Brain pericyte (primary cell): Measurements from ENCODE around the gene FADS6.
"Not testable (repeated sequence)": the region's sequence is repeated elsewhere in the genome, so short reads cannot be mapped to it uniquely, and the experiment has no call there.

Source experiments
- DNase-seq: peaks from one replicate; pipeline ENCODE4 v3.0.0-alpha.2; 2012; ENCODE audit warnings: low read depth, low spot score

The FADS6 gene

GRCh38 chr17:74921026-74921681 lies 27.7 kb upstream of the FADS6 start:
- DNase-seq = no peak

DNA sequence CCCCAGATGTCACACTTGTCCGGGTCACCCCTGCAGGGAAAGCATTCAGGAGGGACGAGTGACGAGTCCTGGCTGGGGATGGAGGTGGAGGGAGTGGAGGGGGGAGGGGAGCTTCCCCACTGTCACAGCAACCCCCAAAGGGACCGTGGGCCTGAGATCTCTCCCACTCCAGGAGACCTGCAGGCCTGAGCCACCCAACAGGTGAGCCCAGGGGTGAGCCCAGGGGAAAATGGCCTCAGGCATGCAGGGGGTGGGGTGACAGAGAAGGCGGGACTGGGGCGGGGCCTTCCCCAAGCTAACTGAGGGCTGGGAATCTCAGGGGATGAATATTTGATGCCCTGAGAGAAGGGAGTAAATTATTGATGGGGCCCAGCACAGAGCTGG lies 27.2 kb upstream of the FADS6 start:
- DNase-seq = no peak

GRCh38 chr17:74920306-74920620 lies 26.8 kb upstream of the FADS6 start:
- DNase-seq = no peak

GRCh38 chr17:74919440-74920305 lies 26.2 kb upstream of the FADS6 start:
- no peak for DNase-seq

DNA sequence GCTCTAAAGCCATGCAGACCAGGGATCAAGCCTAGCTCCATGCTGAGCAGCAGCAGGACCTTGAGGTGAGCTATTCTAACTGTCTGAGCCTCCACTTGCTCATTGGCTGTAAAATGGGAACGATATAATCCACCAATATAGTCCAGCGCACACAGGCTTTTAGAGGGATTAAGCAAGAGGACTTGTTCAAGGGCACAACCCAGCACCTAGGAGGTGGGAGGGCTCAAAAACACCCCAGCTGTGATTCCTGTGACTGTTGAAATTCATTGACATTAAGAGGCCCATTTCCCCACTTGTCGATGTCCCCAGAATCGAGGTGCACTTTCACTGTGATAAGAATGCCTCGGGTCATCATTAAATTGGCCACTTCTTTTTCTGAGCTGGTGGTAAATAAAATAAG lies 25.5 kb upstream of the FADS6 start:
- DNase-seq = no peak

GRCh38 chr17:74917430-74917829 lies 24.0 kb upstream of the FADS6 start:
- no peak for DNase-seq

GRCh38 chr17:74916851-74917199 lies 23.4 kb upstream of the FADS6 start:
- no peak for DNase-seq

- DNase-seq = no peak
These were observed 22.9 kb upstream of the FADS6 start for GRCh38 chr17:74916136-74916850.

- DNase-seq = not testable (repeated sequence)
These were observed 18.0 kb upstream of the FADS6 start for GRCh38 chr17:74911423-74911822.

DNA sequence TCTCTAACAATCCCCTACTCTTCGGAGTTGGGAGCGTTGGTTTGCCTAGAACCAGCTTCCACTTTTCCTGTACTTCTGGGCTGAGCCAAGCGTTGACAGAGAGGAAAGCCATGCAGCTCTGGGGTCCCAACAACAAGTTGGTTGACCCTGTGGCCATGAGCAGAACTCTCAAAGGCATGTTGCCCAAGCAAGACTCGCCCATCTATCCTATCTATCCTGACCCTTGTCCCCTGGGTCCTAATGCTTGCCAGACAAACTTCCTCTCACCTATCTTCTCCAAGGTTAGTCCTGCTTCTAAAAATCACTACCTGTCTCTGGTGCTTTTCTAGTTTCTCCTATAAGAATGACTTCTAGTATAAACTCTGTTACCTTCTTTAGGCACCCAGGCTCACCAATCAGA lies 15.7 kb upstream of the FADS6 start:
- DNase-seq = not testable (repeated sequence)

- no peak for DNase-seq
These were observed 13.6 kb upstream of the FADS6 start for GRCh38 chr17:74907012-74907411.

GRCh38 chr17:74906214-74906793 lies 12.9 kb upstream of the FADS6 start:
- DNase-seq = not testable (repeated sequence)

DNA sequence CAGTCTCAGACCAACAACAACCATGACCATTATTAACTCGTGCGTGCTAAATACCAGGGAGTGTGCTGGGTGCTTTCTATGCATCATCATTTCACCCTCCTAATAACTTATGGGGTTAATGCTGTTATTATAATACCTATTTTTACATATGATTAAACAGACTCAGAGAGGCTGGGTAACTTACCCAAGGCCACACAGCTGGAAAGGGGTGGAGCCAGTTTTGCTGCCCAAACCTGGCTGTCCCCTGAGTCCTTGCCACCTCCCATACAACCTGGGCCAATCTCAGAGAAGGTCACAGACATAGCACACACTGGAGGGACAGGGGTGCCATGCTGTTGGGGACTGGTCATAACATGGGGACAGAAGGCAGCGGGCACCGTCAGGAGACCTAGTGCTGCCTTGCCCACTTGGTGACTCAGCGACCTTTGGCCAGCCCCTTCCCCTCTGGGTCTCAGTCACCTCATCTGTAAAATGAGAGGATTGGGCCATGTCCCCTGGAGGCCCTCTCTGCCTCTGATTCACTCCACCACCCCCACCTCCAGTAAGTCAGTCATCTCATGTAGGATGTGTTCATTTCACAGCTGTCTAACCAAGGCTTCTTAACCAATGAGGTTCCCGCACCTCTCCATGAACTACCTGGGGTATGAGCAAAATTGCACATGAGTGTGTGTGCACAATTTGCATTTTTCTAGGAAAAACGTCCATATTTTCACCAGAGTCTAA lies 11.4 kb upstream of the FADS6 start:
- DNase-seq = no peak

DNA sequence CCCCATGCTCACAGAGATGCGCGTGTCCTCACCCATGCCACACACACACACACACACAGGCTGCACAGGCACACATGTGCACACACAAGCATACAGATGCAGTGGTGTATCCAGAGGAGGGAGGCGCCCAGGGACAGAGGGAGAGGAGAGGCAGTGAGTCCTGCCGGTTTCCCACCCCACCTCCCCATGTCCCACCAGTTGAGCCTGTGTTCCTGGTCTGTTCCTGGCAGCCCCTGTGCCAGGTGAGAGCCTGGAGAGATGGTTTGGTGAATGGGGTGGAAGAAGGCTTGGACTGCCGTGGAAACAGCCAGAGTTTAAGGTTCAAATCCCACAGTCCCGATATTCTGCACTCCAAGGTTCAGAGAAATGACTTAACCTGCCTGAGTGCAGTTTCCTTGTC lies 10.2 kb upstream of the FADS6 start:
- DNase-seq = no peak

- no peak for DNase-seq
These were observed 9.6 kb upstream of the FADS6 start for GRCh38 chr17:74903034-74903433.

DNA sequence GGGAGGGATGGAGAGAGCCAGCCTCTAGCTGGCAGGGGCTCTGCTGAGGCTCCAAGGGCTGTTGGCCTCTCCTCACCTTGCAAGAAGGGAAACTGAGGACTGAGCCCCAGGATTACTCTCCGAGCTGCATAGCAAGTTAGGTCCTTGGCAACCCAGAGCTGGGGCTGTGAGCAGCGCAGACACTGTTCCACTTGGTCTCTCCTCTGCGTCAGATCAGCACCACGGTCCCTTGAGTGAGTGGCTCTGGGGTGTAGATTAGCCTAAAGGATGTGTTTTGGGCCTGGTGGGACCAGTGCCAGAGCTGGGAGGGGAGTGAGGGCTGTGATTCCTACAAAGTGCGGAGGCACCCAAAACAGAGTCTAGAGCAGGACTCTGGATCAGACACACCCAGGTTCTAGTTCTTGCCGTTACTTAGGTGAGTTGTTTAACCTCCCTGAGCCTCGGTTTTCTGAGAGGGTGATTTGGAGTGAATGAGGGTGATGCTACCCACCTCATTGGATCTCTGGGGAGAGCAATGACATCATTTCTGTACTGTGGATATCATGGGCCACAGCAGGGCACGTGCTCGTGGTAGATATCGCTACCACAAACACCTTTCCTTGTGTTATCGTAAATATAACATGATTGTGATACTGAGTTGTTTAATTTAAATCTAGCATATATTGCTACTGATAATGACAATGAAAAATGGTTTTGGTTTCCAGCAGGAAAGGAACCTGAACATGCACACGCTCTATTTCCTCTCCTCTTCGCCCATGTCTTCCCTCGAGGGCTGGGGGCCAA lies 8.1 kb upstream of the FADS6 start:
- no peak for DNase-seq

- DNase-seq = no peak
These were observed 6.8 kb upstream of the FADS6 start for GRCh38 chr17:74900208-74900607.

- no peak for DNase-seq
These were observed 5.0 kb upstream of the FADS6 start for GRCh38 chr17:74898376-74898946.

GRCh38 chr17:74893936-74894671 lies 671 bp upstream of the FADS6 start:
- DNase-seq = no peak
